Endothelial cell of umbilical vein (primary cell): Measurements from ENCODE around the gene ISX.

Source experiments
- EZH2 ChIP-seq: IDR thresholded peaks from 2 replicates; pipeline ENCODE4 v1.6.1; 2012; ENCODE audit warnings: borderline replicate concordance, low read depth, mild to moderate bottlenecking, moderate library complexity, low read length, inconsistent platforms; ENCODE audit not compliant: severe bottlenecking
- FOS ChIP-seq: IDR thresholded peaks from 2 replicates; pipeline ENCODE4 v1.6.1; 2011; ENCODE audit warnings: mild to moderate bottlenecking, low read length, moderate library complexity, borderline replicate concordance; ENCODE audit not compliant: insufficient read depth
- GATA2 ChIP-seq: IDR thresholded peaks from 2 replicates; pipeline ENCODE4 v1.7.0; 2011; ENCODE audit warnings: low read depth, mild to moderate bottlenecking, moderate library complexity, mixed read lengths, low read length; ENCODE audit not compliant: insufficient read length, insufficient read depth
- JUN ChIP-seq: IDR thresholded peaks from 2 replicates; pipeline ENCODE4 v1.6.1; 2011; ENCODE audit warnings: borderline replicate concordance, low read depth; ENCODE audit not compliant: insufficient read length, insufficient read depth
- MAX ChIP-seq: IDR thresholded peaks from 2 replicates; pipeline ENCODE4 v1.6.1; 2011; ENCODE audit not compliant: insufficient read depth, insufficient read length
- MYC ChIP-seq: IDR thresholded peaks from one replicate; pipeline ENCODE4 v1.6.1; 2011; ENCODE audit warnings: mild to moderate bottlenecking, low read depth, low read length
- POLR2A ChIP-seq: IDR thresholded peaks from 2 replicates; pipeline ENCODE4 v1.6.1; 2012; ENCODE audit warnings: low read depth, mild to moderate bottlenecking, control low read depth, low read length
- POLR2AphosphoS5 ChIP-seq: IDR thresholded peaks from 2 replicates; pipeline ENCODE4 v1.6.1; 2012; ENCODE audit warnings: low read depth, mild to moderate bottlenecking, control low read depth, low read length, moderate library complexity; ENCODE audit not compliant: insufficient read depth
- TF ChIP-seq, protein P1 (sequence below), 2 donors: IDR thresholded peaks; 1 replicate in 1 of 2; 2 replicates in 1 of 2; pipeline ENCODE4 v1.5.1; 2011; ENCODE audit warnings: low read length in 2 of 2, mild to moderate bottlenecking in 2 of 2, moderate library complexity in 2 of 2, control low read depth in 1 of 2, inconsistent platforms in 1 of 2, low read depth in 1 of 2; ENCODE audit not compliant: insufficient read depth in 1 of 2; ENCODE audit errors: extremely low read depth in 1 of 2

DNA sequence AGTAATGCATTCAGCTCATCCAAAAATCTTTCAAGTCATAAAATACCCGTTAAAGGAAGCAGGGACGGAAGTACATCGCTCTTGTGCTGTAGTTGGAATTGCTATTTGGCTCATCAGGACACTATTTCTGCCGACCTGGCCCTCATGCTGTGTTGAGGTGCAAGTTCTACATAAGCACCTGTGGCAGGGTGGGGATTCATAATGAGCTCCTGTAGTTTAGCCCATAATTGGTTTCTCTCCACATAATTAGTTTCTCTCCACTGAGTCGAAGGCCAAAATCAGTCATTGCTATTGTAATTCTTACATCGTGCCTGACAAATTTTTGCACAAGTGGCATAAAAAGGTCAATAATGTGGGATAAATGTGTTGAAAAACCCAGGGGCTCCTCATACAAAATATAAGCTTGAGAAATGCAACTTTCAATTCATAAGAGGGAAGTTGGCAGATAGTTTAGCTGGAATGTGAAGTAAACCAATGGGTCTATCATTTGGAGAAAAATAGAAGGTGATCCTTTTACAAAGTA lies 14.9 kb upstream of the ISX start:
- TF ChIP-seq, protein P1, sequence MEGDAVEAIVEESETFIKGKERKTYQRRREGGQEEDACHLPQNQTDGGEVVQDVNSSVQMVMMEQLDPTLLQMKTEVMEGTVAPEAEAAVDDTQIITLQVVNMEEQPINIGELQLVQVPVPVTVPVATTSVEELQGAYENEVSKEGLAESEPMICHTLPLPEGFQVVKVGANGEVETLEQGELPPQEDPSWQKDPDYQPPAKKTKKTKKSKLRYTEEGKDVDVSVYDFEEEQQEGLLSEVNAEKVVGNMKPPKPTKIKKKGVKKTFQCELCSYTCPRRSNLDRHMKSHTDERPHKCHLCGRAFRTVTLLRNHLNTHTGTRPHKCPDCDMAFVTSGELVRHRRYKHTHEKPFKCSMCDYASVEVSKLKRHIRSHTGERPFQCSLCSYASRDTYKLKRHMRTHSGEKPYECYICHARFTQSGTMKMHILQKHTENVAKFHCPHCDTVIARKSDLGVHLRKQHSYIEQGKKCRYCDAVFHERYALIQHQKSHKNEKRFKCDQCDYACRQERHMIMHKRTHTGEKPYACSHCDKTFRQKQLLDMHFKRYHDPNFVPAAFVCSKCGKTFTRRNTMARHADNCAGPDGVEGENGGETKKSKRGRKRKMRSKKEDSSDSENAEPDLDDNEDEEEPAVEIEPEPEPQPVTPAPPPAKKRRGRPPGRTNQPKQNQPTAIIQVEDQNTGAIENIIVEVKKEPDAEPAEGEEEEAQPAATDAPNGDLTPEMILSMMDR (IDR thresholded peaks at IDR 0.05; ENCODE audit: extremely low read depth in 1 of 2, insufficient read depth in 1 of 2, low read depth in 1 of 2, low read length in 2 of 2): no peak
- no peak for TF ChIP-seq POLR2AphosphoS5
- no peak for TF ChIP-seq POLR2A
- no peak for TF ChIP-seq MYC
- TF ChIP-seq EZH2: no peak
- no peak for TF ChIP-seq MAX
- no peak for TF ChIP-seq GATA2
- TF ChIP-seq FOS: no peak
- no peak for TF ChIP-seq JUN
